SJCRH30 (cell line): Measurements from ENCODE around the gene CFAP47. TPM values are rescaled to one million over a fixed set of nuclear protein-coding genes. Genes with fewer than 3 reads are reported as not detected.

ENCODE experiments used
- DNase-seq, 2 experiments: peaks; one replicate each; pipeline ENCODE4 v3.0.0-alpha.2; 2015 to 2020
- H3K27ac ChIP-seq: fragments of 250-450 bp; sonication (Bioruptor Pico); 2 replicates; pipeline ENCODE4 v1.5.1; 2020; ENCODE audit warnings: mild to moderate bottlenecking, moderate library complexity
- H3K27me3 ChIP-seq: fragments of 250-450 bp; sonication (Bioruptor Pico); 2 replicates; pipeline ENCODE4 v1.5.1; 2020; ENCODE audit warnings: mild to moderate bottlenecking, moderate library complexity
- H3K36me3 ChIP-seq: fragments of 250-450 bp; sonication (Bioruptor Pico); 2 replicates; pipeline ENCODE4 v1.5.1; 2020; ENCODE audit warnings: mild to moderate bottlenecking, moderate library complexity
- H3K4me1 ChIP-seq: fragments of 250-450 bp; sonication (Bioruptor Pico); 2 replicates; pipeline ENCODE4 v1.5.1; 2020; ENCODE audit warnings: mild to moderate bottlenecking, moderate library complexity
- H3K4me3 ChIP-seq: fragments of 250-450 bp; sonication (Bioruptor Pico); 2 replicates; pipeline ENCODE4 v1.5.1; 2020; ENCODE audit warnings: mild to moderate bottlenecking, moderate library complexity
- H3K9me3 ChIP-seq: fragments of 250-450 bp; sonication (Bioruptor Pico); replicated peaks from 2 replicates; pipeline ENCODE4 v1.5.1; 2020; ENCODE audit warnings: mild to moderate bottlenecking, moderate library complexity
- total RNA-seq: library from RNA; depleted of rRNA; stranded (reverse); fragments of >200 nt; shearing (Covaris generic); gene quantifications from 2 replicates; pipeline ENCODE4 v1.2.3, GENCODE V29; 2014; rRNA removed

CFAP47 gene
- total RNA-seq, 1 experiment from 2014 or later: not detected

- no peaks in the 10 kb centered on the region for H3K9me3 ChIP-seq
- no peaks in the 10 kb centered on the region for H3K4me1 ChIP-seq
- DNase-seq: no peak
- no peak overlapping the region for H3K27ac ChIP-seq
- H3K27me3 ChIP-seq: no peaks in the 10 kb centered on the region
- no peaks in the 10 kb centered on the region for H3K36me3 ChIP-seq
- no peak overlapping the region for H3K4me3 ChIP-seq
Observed at GRCh38 chrX:36348509-36348908, 429.0 kb downstream of the CFAP47 start.

GRCh38 chrX:36357855-36358254 lies 438.3 kb downstream of the CFAP47 start:
- Histone ChIP-seq H3K36me3 (no peaks in the 10 kb centered on the region), H3K4me3 (no peak overlapping the region), H3K9me3 (no peaks in the 10 kb centered on the region), H3K27ac (no peak overlapping the region), H3K4me1 (no peaks in the 10 kb centered on the region), H3K27me3 (no peaks in the 10 kb centered on the region)
- no peak for DNase-seq

GRCh38 chrX:36364262-36364661 lies 444.7 kb downstream of the CFAP47 start:
- Histone ChIP-seq H3K4me3 (no peak overlapping the region), H3K9me3 (no peaks in the 10 kb centered on the region), H3K4me1 (no peaks in the 10 kb centered on the region), H3K27me3 (no peaks in the 10 kb centered on the region), H3K36me3 (no peaks in the 10 kb centered on the region), H3K27ac (no peak overlapping the region)
- no peak for DNase-seq

- no peaks in the 10 kb centered on the region for H3K27me3 ChIP-seq
- no peak for DNase-seq
- no peaks in the 10 kb centered on the region for H3K4me1 ChIP-seq
- H3K27ac ChIP-seq: no peak overlapping the region
- H3K36me3 ChIP-seq: no peaks in the 10 kb centered on the region
- H3K4me3 ChIP-seq: no peak overlapping the region
- H3K9me3 ChIP-seq: no peaks in the 10 kb centered on the region
Observed at GRCh38 chrX:36383495-36383894, 464.0 kb downstream of the CFAP47 start.

GRCh38 chrX:36388901-36389300 lies 469.4 kb downstream of the CFAP47 start:
- Histone ChIP-seq H3K27me3 (no peaks in the 10 kb centered on the region), H3K27ac (no peak overlapping the region), H3K4me3 (no peak overlapping the region), H3K4me1 (no peaks in the 10 kb centered on the region), H3K9me3 (no peaks in the 10 kb centered on the region), H3K36me3 (no peaks in the 10 kb centered on the region)
- DNase-seq: no peak

- no peak for DNase-seq
- H3K27ac ChIP-seq: no peak overlapping the region
- H3K4me3 ChIP-seq: no peak overlapping the region
- no peaks in the 10 kb centered on the region for H3K9me3 ChIP-seq
- H3K27me3 ChIP-seq: no peaks in the 10 kb centered on the region
- H3K4me1 ChIP-seq: no peaks in the 10 kb centered on the region
- H3K36me3 ChIP-seq: no peaks in the 10 kb centered on the region
Observed at GRCh38 chrX:36401774-36402173, 482.2 kb downstream of the CFAP47 start.

GRCh38 chrX:36407836-36408235 lies 488.3 kb downstream of the CFAP47 start:
- Histone ChIP-seq H3K4me1 (no peaks in the 10 kb centered on the region), H3K27me3 (no peaks in the 10 kb centered on the region), H3K9me3 (no peaks in the 10 kb centered on the region), H3K27ac (no peak overlapping the region), H3K4me3 (no peak overlapping the region), H3K36me3 (no peaks in the 10 kb centered on the region)
- DNase-seq: peak in 1 of 2 experiments; percentile 6

- Histone ChIP-seq H3K27me3 (no peaks in the 10 kb centered on the region), H3K4me1 (no peaks in the 10 kb centered on the region), H3K27ac (no peak overlapping the region), H3K9me3 (no peaks in the 10 kb centered on the region), H3K36me3 (no peaks in the 10 kb centered on the region), H3K4me3 (no peak overlapping the region)
- no peak for DNase-seq
Observed at GRCh38 chrX:36414056-36414455, 494.5 kb downstream of the CFAP47 start.

GRCh38 chrX:36422368-36422767 lies 502.8 kb downstream of the CFAP47 start:
- no peak overlapping the region for H3K27ac ChIP-seq
- H3K4me1 ChIP-seq: no peaks in the 10 kb centered on the region
- H3K36me3 ChIP-seq: no peaks in the 10 kb centered on the region
- no peak overlapping the region for H3K4me3 ChIP-seq
- no peak for DNase-seq
- no peaks in the 10 kb centered on the region for H3K27me3 ChIP-seq
- H3K9me3 ChIP-seq: no peaks in the 10 kb centered on the region

- H3K27ac ChIP-seq: peak overlapping the region; percentile 32; the same call in 1 of the 2 replicates
- peak in 1 of 2 experiments; percentile 11 for DNase-seq
Observed at GRCh38 chrX:36431819-36432218, 512.3 kb downstream of the CFAP47 start.

GRCh38 chrX:36434522-36434921 lies 515.0 kb downstream of the CFAP47 start:
- Histone ChIP-seq H3K27ac (no peak overlapping the region), H3K9me3 (no peaks in the 10 kb centered on the region), H3K4me3 (no peak overlapping the region), H3K36me3 (no peaks in the 10 kb centered on the region), H3K4me1 (no peaks in the 10 kb centered on the region), H3K27me3 (no peaks in the 10 kb centered on the region)
- DNase-seq: no peak

More at GRCh38 chrX:36431819-36432218, 512.3 kb downstream of the CFAP47 start:
- H3K4me3 ChIP-seq: no peak overlapping the region
- no peaks in the 10 kb centered on the region for H3K9me3 ChIP-seq
- H3K4me1 ChIP-seq: no peaks in the 10 kb centered on the region
- no peaks in the 10 kb centered on the region for H3K36me3 ChIP-seq
- H3K27me3 ChIP-seq: no peaks in the 10 kb centered on the region

Other genes with a start within 250 kb of the CFAP47 start
- gene MAGEB16, start 121.4 kb upstream of the CFAP47 start, total RNA-seq: not detected in 2 replicates